Lower leg skin (tissue), 3 donors: ENCODE measurements around the gene CAMK2N1.

ENCODE experiments used
- CTCF ChIP-seq, 3 donors: fragments of 450-650 bp; IDR thresholded peaks; one replicate each; pipeline ENCODE4 v1.5.1; 2016; ENCODE audit warnings: antibody characterized with exemption in 3 of 3, mild to moderate bottlenecking in 3 of 3, moderate library complexity in 2 of 3
- POLR2A ChIP-seq, 2 donors: fragments of 450-650 bp; IDR thresholded peaks; one replicate each; pipeline ENCODE4 v1.6.1; 2016 to 2017; ENCODE audit warnings: antibody characterized with exemption in 2 of 2, mild to moderate bottlenecking in 1 of 2, moderate library complexity in 1 of 2

- TF ChIP-seq CTCF (IDR thresholded peaks at IDR 0.05): no peak
- TF ChIP-seq POLR2A (IDR thresholded peaks at IDR 0.05): no peak
These were observed 42.9 kb downstream of the CAMK2N1 start for GRCh38 chr1:20442920-20443625.
